Muscle of arm (tissue), 12 donors: ENCODE results near the gene PLAAT4. TPM values are rescaled to one million over a fixed set of nuclear protein-coding genes. Genes with fewer than 3 reads are reported as not detected.
A peak's percentile ranks its signal among the peaks of the same experiment; 100 is the strongest.
"Not testable (repeated sequence)": the region's sequence is repeated elsewhere in the genome, so short reads cannot be mapped to it uniquely, and the experiment has no call there.

Experiments
- DNase-seq: peaks from one replicate; pipeline ENCODE4 v3.0.0-alpha.2; 2013
- polyA plus RNA-seq, 12 donors: library from polyadenylated mRNA; unstranded; fragments of 120-200 nt; gene quantifications; one replicate each; pipeline ENCODE4 v1.2.1, GENCODE V29; 2013; ENCODE audit not compliant: insufficient read length in 12 of 12

Gene PLAAT4
- polyA plus RNA-seq, 12 donors: 2.5 to 6.3 (median 3.2) TPM; not detected in 2

DNA sequence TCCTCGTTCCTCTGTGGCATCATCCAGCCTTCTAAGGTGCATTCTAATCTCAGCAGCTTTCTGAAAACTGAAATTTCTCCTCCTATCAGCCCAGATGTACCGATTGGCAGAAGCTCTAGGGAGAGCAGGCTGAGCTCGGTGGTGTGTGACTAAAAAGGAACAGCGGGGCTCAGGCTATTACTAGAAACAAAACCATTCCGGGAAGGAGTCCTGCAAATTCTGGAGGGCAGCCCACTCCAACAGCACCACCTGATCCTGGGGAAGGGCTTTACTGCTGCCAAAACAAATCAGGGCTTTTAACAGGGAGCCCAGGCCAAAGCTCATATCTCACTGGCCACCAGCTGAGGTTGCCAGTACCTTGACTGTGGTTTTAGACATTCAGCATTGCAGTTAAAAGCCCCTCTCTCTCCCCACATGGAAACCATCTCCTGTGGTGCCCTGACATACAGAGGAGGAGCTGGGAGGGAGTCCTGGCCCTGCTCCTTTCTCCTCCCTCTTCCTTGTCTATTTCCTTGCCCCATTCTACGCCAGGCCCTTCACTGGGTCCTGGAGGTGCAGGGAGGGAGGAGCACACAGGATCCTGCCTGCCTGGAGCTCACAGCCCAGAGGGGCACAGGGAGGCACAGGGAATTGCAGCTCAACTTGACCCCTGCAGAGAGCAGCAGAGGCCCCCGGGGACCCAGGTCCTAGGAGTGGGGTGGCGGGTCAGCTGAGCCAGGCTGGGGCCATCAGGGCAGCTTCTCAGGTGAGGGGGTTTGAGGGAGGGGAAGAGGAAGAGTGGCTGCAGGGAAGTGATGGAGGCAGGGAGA, 889 bp downstream of the PLAAT4 start:
- peak; percentile 54 for DNase-seq

DNA sequence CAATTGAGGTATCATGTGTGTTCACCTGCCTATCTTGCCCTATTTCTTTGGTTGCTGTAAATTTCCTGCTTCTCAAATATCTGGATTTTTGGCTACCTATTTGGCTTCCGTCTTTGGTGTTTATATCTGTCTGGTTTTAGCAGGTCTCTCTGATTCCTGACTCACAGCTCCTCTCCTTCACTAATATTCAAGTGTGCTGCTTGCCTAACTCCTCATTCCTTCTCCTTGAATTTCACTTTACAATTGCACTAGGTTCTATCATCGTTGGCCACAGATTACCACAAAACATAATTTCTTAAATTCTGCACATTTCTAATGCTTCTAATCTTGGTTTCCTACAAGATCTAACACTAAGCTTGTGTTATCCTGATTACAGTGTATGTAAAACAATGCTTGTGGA, 5.9 kb downstream of the PLAAT4 start:
- DNase-seq: not testable (repeated sequence)

DNA sequence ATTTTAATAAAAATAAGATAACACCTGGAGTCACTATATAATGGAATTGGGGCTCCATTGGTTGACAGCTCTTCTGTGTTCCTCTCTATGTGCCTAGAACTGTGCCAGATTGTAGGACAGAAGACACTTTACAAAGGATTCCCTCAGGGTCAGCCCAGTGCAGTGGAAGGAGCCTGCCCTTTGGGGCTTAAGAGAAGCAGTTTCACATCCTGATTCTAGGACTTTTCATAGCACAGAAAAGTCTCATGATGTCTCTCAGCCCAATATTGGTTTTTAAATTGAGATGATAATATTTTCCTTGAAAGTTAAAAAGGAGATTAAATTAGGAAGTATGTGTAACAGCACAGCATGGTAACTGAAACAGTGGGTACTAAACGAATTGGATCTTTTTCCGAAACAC, 7.1 kb downstream of the PLAAT4 start:
- DNase-seq: no peak

DNA sequence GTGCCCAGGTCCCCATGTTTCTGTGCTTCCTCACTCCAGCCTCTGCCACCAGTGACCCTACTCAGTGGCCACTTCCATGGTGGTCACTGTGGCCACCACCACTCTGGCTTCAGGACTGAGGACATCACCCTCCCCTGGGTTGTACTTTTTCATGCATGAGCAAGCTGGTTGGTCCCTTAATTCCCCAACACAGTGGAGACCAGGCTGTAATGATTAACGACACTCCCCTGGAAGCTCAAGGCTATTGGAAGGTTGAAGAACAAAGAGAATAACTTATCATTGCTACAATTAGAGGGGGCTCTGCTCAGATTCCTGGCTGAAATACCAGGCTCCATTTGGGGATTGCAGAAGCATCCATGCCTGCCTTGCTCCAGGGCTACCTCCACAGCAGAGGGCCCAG, 10.5 kb downstream of the PLAAT4 start:
- DNase-seq: no peak

DNA sequence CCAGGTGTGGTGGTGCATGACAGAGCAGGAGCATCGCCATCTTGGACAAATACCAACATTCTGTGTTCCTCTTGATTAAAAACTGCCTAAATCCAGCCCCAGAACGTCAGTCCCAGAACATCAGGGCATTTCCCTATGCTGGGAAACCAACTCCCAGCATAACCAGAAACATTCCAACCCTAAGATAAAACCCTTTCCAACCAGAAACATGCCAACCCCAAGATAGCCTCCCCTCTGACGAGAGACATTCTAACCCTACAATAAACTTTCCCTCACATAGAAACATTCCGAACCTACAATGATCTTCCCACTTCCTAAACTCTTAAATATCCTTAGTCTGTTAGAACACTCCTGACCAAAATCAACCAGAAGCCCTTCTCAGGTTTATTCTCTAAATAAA, 11.6 kb downstream of the PLAAT4 start:
- no peak for DNase-seq

DNA sequence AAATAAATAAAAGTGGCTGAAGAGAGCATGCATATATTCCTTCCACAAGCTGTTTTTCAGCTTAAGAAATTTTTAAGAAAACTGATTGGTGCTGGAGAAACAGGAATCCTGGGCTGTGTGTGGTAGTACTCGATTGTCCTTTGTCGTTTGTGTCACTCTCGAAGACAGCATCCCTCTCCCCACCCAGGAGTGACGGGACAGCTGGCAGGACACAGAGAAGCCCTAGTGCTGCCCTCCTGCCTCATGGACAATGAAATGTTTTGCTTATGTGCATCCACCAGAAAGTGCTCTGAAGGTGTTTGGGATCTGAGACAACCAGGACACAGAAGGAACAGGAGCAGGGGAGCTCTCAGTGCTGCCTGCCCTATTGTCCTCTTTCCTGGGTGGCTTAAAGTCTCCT, 12.8 kb downstream of the PLAAT4 start:
- DNase-seq: no peak

DNA sequence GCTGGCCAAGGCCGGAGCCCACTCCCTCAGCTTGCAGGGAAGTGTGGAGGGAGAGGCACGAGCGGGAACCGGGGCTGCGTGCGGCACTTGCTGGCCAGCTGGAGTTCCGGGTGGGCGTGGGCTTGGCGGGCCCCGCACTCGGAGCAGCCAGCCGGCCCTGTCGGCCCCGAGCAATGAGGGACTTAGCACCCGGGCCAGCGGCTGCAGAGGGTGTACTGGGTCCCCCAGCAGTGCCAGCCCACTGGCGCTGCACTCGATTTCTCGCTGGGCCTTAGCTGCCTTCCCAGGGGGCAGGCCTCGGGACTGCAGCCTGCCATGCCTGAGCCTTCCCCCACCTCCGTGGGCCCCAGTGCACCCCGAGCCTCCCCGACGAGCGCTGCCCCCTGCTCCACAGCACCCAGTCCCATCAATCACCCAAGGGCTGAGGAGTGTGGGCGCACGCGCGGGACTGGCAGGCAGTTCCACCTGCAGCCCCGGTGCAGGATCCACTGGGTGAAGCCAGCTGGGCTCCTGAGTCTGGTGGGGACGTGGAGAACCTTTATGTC, 13.6 kb downstream of the PLAAT4 start:
- not testable (repeated sequence) for DNase-seq

DNA sequence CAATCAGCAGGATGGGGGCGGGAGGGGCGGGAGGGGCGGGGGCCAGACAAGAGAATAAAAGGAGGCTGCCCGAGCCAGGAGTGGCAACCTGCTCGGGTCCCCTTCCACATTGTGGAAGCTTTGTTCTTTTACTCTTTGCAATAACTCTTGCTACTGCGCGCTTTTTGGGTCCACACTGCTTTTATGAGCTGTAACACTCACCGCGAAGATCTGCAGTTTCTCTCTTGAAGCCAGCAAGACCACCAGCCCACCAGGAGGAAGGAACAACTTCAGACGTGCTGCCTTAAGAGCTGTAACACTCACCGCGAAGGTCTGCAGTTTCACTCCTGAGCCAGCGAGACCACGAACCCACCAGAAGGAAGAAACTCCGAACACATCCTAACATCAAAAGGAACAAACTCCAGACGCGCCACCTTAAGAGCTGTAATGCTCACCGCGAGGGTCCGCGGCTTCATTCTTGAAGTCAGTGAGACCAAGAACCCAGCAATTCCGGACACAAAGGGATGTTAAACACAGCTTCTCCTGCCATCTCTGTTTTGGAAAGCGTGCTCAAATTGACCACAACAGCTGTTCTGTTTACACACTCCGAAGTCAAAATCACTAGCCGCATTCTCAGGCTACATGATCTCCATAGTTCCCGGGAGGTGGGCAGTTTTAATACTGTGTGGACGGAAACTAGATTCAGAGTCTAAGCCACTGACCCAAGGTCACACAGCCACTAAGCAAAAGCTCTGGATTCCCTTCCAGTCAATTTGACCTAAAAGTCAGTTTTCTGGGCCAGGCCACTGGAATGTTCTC, 14.7 kb downstream of the PLAAT4 start:
- no peak for DNase-seq

DNA sequence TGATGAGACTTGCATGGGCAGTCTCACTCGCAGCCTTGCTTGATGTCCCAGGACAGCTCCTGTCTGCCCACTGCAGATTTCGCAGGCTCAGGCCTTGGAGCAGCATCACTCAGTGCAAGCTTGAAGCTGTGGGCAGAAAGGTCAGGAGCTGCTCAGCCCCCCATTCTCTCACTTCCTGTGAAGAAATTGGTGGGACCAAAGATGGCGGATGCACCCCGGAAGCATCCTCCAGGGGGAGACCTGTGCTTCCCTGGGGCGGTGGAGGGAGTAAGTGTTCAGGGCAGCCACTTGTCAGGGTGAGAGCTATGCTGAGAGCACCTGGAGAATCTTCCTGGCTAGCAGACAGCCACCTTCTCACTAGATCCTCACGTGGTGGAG, 15.3 kb downstream of the PLAAT4 start:
- no peak for DNase-seq

DNA sequence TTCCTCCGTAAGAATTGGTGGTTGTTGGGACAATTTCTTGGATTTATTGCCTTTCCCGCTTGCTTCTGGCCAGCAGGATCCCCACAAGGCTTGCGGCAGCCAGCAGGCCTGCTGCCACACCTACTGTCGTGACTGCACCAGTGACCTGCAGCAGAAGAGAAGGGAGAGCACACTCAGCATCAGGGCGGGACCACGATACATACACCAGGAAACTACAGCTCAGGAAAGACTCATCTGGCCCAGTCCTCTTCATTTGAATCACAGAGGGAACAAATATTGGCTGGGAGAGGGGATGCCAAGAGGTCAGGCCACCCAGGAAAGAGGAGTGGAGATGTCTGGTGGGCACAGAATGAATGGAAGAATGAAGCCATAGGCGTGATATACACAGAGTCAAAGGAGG, 16.3 kb downstream of the PLAAT4 start:
- DNase-seq: no peak

DNA sequence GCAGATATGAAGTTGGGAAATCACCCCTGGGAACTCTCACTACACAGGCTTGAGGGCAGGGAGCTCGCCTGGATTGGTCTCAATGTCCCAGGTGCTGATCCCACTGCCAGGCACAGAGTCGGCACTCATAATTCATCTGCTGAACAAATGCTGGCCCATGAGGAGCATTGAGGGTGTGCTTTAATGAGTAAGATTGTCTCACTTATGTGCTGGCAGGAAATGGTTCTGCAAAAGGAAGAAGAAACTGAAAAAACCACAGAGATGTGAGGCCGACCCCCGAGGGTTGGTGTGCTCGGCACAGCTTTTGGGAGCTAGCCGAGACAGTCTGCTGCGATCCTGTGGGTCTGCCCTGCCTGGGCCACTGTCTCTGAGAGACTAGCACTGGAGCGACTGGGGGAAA, 17.2 kb downstream of the PLAAT4 start:
- DNase-seq: no peak

DNA sequence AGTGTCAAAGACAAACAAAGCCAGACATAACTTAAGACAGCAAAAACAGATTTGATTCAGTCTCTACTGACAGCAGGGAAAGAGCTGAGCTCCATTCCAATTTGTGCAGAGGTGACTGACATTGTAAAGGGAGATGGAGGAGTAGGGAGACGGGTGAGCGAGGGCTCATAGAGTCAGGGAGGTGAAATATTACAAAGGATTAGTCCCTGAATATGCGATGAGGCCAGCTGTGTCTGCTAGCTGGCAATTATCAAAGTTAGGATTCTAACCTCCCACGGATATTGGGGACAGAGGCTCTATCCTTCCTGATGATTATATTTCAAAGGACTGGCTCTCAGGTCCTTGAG, 18.2 kb downstream of the PLAAT4 start:
- no peak for DNase-seq

DNA sequence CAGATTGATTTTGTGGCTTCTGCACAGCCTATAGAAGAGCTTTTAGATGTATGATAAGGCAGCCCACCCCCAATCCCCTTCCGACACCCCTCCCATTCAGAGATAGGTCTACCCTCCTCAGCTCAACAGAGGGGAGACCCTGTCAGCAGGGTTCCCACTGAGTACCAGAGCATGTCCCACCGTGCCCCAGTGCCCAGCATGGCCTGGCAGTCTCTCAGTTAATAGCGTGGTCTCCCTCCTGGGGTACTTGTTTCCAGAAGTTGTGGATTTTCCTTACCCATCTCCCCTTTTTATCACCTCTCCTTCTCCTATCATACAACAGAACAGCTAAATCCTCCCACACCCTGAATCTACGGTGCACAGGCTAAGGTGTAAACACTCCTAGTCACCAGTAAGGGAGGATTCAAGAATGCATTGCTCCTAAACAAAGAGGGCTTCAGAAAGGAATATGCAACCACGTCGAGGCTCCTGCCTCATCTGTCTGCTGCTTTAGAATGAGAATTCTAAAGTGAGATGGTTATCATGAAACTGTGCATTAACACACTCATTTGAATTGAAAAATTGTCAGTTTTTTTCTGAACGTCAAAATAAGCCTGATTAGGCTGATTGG, 19.9 kb downstream of the PLAAT4 start:
- no peak for DNase-seq

DNA sequence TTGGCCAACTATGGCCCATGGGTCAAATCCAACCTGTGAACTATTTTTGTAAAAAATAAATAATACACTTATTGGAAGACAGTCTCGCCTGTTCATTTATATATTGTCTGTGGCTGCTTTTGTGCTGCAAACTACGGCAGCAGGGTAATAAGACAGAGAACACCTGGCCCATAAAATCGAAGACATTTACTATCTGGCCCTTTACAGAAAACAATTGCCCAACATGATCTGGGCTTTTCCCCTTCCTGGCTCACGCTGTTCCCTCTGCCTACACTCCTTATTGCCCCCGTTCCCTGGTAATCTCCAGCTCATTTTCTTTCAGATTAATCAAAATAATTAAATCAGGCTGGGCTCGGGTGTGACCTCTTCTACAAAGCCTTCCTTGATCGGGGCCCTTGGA, 21.0 kb downstream of the PLAAT4 start:
- no peak for DNase-seq

DNA sequence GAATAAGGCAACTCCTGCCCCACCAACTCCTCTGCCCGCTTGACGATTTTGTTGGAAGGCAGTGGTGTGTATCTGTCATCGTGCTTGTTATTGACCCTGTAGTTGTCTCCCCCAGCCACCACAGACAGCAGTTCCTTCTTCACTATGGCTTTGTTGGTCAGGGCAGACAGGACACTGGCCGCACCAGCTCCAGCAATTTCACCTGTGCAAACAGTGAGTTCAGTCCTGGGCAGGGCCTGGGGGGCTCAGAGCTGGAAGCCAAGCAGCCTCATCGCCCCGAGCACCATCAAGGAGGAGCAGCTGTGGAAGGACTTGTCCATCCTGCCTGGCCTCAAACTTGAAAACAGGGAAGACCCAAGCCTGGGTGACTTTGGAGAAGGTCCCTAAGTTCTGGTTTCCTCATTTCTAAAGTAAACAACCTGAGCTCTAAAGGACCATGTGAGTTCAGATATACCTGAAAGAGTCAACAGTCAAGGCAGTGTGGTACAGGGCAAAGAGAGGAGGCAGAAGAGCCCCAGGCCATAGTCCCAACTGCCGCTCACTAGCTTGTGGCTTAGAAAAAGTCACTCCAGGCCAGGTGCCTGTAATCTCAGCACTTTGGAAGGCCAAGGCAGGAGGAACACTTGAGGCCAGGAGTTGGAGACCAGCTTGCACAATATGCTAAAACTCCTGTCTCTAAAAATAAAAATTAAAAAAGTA, 22.0 kb downstream of the PLAAT4 start:
- DNase-seq: no peak

DNA sequence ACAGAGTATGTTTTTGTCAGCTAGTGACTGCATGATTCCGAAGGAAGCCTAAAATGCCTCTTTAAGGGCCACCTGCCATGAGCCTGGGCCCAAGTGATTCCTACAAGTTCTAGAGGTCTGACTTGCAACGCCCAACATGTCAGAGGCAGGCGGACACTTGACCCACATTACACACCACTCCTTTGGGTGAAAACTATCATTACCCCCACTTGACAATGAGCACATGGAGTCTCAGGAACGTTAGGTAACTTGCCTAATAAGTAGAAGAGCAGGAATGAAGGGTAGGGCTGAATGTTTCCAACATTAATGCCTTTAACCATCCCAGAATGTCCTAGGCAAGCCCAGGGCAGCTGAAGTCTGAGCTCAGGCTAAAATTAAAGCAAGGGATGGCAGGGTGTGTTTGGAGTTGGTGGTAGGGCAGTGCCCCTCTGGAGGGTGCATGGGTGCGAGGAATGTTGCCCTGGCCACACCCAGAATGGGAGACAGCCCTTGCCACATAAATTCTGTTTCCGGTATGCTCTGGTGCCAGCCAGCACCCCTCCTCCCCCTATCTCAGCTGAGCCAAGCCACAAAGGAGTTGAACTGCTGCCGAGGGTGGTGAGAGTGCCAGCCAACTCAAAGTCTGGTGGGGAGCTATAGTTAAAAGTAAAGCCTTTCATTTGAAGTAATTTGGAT, 24.0 kb downstream of the PLAAT4 start:
- DNase-seq: no peak

DNA sequence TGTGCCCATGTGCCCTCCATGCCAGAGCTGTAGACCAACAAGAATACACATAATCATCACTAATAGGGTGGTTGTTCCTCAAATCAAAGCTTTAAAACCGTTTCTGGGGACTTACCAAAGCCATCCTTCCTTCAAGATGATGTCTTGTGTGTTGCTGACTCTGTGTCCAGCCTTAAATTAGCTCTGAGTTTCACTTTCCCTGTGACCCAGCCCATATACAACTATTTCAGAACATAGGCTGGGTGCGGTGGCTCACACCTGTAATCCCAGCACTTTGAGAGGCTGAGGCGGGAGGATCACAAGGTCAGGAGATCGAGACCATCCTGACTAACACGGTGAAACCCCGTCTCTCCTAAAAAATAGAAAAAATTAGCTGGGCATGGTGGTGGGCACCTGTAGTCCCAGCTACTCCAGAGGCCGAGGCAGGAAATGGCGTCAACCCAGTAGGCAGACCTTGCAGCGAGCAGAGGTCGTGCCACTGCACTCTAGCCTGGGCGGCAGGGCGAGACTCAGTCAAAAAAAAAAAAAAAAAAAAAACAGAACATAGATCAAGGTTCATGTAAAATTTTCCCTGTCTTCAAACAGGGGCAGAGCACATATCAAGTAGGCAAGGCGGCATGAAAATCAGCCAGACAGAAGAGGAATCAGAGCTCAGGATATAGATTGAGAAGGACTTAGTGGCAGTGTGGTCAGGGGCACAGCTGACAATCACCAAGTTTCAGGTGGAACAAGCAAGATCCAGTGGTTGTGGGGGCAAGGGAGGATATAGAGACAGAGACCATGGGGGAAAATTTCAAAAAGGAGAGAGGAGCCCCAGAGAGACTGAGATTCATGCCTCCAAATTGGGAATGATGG, 26.8 kb downstream of the PLAAT4 start, which contains the start of gene PLAAT2:
PLAAT2 (minus strand) TSS at position 179 of the 855 bp plus-strand sequence; CDS start at position 124, 55 bp downstream.
- DNase-seq: no peak

DNA sequence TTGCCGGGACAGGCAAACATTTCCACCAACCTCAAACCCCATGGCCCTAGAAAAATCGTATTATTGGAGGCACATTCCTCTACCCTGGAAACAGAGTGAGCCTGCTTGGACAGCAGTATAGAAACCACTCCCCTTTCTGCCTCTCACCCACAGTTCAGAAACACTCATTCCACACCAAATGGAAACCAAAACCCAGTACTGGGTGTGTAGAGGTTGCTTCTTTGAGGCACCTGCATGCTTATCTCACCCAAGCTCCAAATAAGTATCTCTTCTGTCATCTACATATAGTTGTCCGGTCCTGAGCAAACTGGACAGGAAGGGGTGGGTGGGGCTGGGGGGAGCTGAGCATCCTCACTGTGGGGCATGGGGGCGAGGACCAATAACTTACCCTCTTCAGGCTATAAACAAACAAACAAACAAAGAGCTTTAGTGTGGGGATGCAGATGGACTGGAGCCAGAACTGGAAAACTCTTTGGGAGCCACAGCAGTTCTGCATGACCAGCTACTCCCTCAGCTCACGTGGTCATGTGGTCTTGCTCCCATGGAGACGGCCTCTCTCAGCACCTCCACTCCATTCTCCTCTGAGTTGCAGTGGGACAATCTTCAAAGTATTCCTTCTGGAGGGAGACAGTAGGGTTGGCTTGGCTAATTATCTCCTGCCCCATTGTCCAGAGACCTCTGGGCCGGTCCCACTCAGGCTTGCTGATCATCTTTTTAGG, 27.6 kb downstream of the PLAAT4 start:
- no peak for DNase-seq

DNA sequence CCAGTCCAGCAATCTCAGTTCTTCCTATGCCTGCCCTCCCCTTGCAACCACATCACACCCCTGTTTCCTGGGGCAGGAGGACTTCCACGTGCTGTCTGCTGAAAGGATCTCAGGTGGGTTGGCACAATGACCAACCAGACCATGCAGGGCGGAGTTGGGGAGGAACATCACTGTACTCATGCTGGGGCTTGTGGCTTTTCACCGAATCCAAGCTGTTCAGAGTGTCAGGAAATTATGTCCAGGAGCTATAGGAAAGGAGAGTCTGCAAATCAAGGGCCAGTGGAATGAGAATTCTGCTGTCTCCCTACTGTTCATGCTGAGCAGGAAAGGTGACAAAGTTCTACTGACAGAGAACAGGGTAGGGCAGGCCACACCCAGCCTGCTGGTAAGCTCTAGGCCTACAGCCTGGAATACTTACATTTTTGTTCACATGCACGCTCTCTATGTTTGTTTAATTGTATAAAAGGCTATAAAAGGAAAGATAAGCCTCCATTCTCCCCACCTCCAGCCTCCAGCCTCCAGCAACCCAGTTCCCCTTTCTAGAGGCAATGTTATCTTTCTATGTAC, 28.3 kb downstream of the PLAAT4 start:
- DNase-seq: no peak
